HG02571 (cell line): Measurements from ENCODE around the gene IL21R.

Experiments used
- ATAC-seq: cut with Tn5 transposase; IDR thresholded peaks from one replicate; pipeline ENCODE4 v1.9.1; 2021; ENCODE audit warnings: mild to moderate bottlenecking, moderate library complexity; ENCODE audit not compliant: unreplicated experiment

IL21R gene

GRCh38 chr16:27401768-27402568, at the start of gene IL21R:
TSS of gene IL21R (plus strand) at chr16:27402174. CDS start at chr16:27430072, 27,898 bp downstream.
- ATAC-seq = peak; percentile 47

GRCh38 chr16:27353853-27354252, 48.1 kb upstream of the IL21R start:
- ATAC-seq = no peak

GRCh38 chr16:27355610-27356009, 46.4 kb upstream of the IL21R start:
- ATAC-seq = no peak

GRCh38 chr16:27356794-27357193, 45.2 kb upstream of the IL21R start:
- no peak for ATAC-seq

- ATAC-seq = no peak
Measured at GRCh38 chr16:27359051-27359450, 42.9 kb upstream of the IL21R start.

GRCh38 chr16:27359615-27360014, 42.4 kb upstream of the IL21R start:
- ATAC-seq = no peak

- no peak for ATAC-seq
Measured at GRCh38 chr16:27361987-27362386, 40.0 kb upstream of the IL21R start.

GRCh38 chr16:27362570-27363245, 39.3 kb upstream of the IL21R start:
- no peak for ATAC-seq

- ATAC-seq = no peak
Measured at GRCh38 chr16:27363246-27363632, 38.7 kb upstream of the IL21R start.

- no peak for ATAC-seq
Measured at GRCh38 chr16:27363797-27364196, 38.2 kb upstream of the IL21R start.

GRCh38 chr16:27364493-27365141, 37.4 kb upstream of the IL21R start:
- ATAC-seq = no peak

GRCh38 chr16:27365142-27366089, 36.6 kb upstream of the IL21R start:
- ATAC-seq = no peak

- peak; percentile 4 for ATAC-seq
Measured at GRCh38 chr16:27366687-27367460, 35.1 kb upstream of the IL21R start.

GRCh38 chr16:27367461-27368357, 34.3 kb upstream of the IL21R start:
- peak; percentile 54 for ATAC-seq

- no peak for ATAC-seq
Measured at GRCh38 chr16:27368358-27368722, 33.6 kb upstream of the IL21R start.

- no peak for ATAC-seq
Measured at GRCh38 chr16:27369806-27370205, 32.2 kb upstream of the IL21R start.

- ATAC-seq = no peak
Measured at GRCh38 chr16:27370318-27370717, 31.7 kb upstream of the IL21R start.

GRCh38 chr16:27373312-27373711, 28.7 kb upstream of the IL21R start:
- ATAC-seq = no peak

GRCh38 chr16:27374221-27374803, 27.7 kb upstream of the IL21R start:
- no peak for ATAC-seq
